Loucy (cell line): ENCODE data around the gene TTYH3.

Experiments used
- H2AFZ ChIP-seq: fragments of 200-600 bp; sonication (generic); 2 replicates; pipeline ENCODE4 v1.6.0; 2016; ENCODE audit warnings: antibody characterized with exemption, mild to moderate bottlenecking, low read length, moderate library complexity
- H3F3A ChIP-seq: fragments of 200-600 bp; 2 replicates; pipeline ENCODE4 v1.6.0; 2016; ENCODE audit warnings: antibody characterized with exemption, low read depth, mild to moderate bottlenecking
- H3K27me3 ChIP-seq: fragments of 200-600 bp; sonication (generic); 2 replicates; pipeline ENCODE4 v1.6.1; 2014; ENCODE audit warnings: low read length, mild to moderate bottlenecking; ENCODE audit not compliant: insufficient read depth, poor library complexity, severe bottlenecking
- H3K36me3 ChIP-seq: fragments of 200-600 bp; sonication (generic); 2 replicates; pipeline ENCODE4 v1.6.1; 2016; ENCODE audit warnings: low read length; ENCODE audit not compliant: insufficient read depth
- H3K4me1 ChIP-seq: fragments of 200-600 bp; sonication (generic); 2 replicates; pipeline ENCODE4 v1.5.1; 2014; ENCODE audit warnings: low read length, mild to moderate bottlenecking; ENCODE audit not compliant: insufficient read depth, poor library complexity, severe bottlenecking
- H3K4me2 ChIP-seq: fragments of 200-600 bp; sonication (generic); 2 replicates; pipeline ENCODE4 v1.6.0; 2014; ENCODE audit warnings: antibody characterized with exemption, low read length, low read depth, mild to moderate bottlenecking; ENCODE audit not compliant: poor library complexity, severe bottlenecking
- H3K4me3 ChIP-seq: fragments of 200-600 bp; sonication (generic); 2 replicates; pipeline ENCODE4 v1.5.1; 2014; ENCODE audit warnings: low read length, mild to moderate bottlenecking, mixed read lengths; ENCODE audit not compliant: poor library complexity, severe bottlenecking
- H3K79me2 ChIP-seq: fragments of 200-600 bp; sonication (generic); 2 replicates; pipeline ENCODE4 v1.6.1; 2014; ENCODE audit warnings: low read length; ENCODE audit not compliant: insufficient read depth
- H3K9ac ChIP-seq: fragments of 200-600 bp; sonication (generic); 2 replicates; pipeline ENCODE4 v1.6.0; 2014; ENCODE audit warnings: mild to moderate bottlenecking, low read depth, low read length, moderate library complexity; ENCODE audit not compliant: poor library complexity, severe bottlenecking
- H3K9me2 ChIP-seq: fragments of 200-600 bp; sonication (generic); replicated peaks from 2 replicates; pipeline ENCODE4 v1.6.1; 2016; ENCODE audit warnings: low read depth, low read length, mixed read lengths
- H3K9me3 ChIP-seq: fragments of 200-600 bp; sonication (generic); 2 replicates; pipeline ENCODE4 v1.6.1; 2014; ENCODE audit warnings: mild to moderate bottlenecking, antibody characterized with exemption, low read length, low read depth; ENCODE audit not compliant: insufficient read depth
- H4K20me1 ChIP-seq: fragments of 200-600 bp; sonication (generic); 2 replicates; pipeline ENCODE4 v1.6.0; 2014; ENCODE audit warnings: antibody characterized with exemption, low read length, mild to moderate bottlenecking; ENCODE audit not compliant: insufficient read depth, poor library complexity, severe bottlenecking
- EZH2phosphoT487 ChIP-seq: fragments of 200-600 bp; IDR thresholded peaks from 2 replicates; pipeline ENCODE4 v1.6.1; 2018; ENCODE audit warnings: antibody characterized with exemption, mild to moderate bottlenecking, moderate library complexity, borderline replicate concordance
- TF ChIP-seq, protein P1 (sequence below): fragments of 200-600 bp; sonication (generic); conservative IDR thresholded peaks from 2 replicates; pipeline ENCODE4 v1.5.1; 2014; ENCODE audit warnings: mild to moderate bottlenecking, antibody characterized with exemption, low read length

TTYH3 gene

DNA sequence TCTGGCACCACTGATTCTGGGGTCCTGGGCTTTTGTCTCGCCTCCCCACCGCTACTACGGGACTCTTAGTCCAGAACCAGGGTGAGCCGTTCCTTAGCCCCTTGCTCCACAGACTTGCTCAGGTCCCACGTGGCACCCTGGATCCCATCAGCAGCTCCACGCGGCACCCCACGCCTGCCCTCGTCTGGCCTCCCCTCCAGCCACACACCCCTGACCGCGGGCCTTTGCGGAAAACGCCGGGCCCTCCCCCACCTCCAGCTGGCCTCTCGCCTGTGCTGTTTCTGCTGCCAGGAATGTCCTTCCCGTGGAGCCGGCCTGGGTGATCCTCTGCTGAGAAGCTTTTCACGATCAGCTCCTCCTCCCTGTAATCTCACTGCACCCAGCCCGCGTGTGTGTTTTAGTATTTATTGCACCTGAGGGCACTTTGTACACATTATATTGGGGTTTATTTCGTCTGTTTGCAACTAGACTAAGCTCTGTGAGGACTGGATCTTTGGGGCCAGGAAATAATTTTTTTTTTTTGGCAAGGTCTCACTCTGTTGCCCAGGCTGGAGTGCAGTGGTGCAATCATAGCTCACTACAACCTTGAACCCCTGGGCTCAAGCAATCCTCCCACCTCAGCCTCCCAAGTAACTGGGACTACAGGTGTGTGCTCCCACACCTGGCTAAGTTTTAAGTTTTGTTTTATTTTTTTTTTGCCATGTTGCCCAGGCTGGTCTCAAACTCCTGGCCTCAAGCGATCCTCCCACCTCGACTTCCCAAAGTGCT, 10.5 kb upstream of the TTYH3 start:
- H3K4me1 ChIP-seq: no peaks in the 10 kb centered on the region
- H2AFZ ChIP-seq: no peak overlapping the region
- no peak overlapping the region for H3K4me2 ChIP-seq

DNA sequence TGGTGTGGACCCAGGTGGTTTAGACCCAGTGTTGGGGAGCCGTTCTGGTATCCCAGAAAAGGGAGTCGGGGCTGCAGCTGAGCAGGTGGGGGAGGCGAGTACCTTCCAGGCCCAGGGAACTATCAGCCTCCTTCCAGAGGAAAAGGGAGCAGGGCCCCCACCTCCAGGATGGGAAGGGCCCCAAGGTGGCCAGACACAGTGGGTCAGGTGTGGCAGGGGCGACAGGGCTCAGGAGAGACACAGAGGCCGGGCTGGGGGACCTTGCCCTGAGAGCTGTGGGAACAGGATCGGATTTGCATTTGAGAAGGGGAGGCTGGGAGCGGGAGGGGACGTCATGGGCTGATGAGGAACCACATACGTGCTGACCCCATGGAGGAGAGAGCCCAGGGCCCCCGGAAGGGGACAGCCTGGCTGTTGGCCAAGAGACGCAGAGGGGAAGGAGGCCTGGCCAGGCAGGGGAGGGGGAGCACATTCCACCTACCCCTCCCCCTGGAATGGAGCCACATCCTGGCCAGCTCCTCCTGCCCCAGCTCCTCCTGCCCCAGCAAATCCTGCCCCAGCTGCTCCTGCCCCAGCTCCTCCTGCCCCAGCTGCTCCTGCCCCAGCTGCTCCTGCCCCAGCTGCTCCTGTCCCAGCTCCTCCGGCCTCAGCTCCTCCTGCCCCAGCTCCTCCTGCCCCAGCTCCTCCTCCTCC, 9.7 kb upstream of the TTYH3 start:
- no peaks in the 10 kb centered on the region for H3K79me2 ChIP-seq
- no peaks in the 10 kb centered on the region for H3K36me3 ChIP-seq
- H3K9ac ChIP-seq: no peak overlapping the region
- H3K9me2 ChIP-seq: no peaks in the 10 kb centered on the region
- no peak for TF ChIP-seq EZH2phosphoT487
- TF ChIP-seq, protein P1, sequence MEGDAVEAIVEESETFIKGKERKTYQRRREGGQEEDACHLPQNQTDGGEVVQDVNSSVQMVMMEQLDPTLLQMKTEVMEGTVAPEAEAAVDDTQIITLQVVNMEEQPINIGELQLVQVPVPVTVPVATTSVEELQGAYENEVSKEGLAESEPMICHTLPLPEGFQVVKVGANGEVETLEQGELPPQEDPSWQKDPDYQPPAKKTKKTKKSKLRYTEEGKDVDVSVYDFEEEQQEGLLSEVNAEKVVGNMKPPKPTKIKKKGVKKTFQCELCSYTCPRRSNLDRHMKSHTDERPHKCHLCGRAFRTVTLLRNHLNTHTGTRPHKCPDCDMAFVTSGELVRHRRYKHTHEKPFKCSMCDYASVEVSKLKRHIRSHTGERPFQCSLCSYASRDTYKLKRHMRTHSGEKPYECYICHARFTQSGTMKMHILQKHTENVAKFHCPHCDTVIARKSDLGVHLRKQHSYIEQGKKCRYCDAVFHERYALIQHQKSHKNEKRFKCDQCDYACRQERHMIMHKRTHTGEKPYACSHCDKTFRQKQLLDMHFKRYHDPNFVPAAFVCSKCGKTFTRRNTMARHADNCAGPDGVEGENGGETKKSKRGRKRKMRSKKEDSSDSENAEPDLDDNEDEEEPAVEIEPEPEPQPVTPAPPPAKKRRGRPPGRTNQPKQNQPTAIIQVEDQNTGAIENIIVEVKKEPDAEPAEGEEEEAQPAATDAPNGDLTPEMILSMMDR: no peak
- H3K27me3 ChIP-seq: no peaks in the 10 kb centered on the region
- no peaks in the 10 kb centered on the region for H3F3A ChIP-seq
- H2AFZ ChIP-seq: no peak overlapping the region
- H3K4me1 ChIP-seq: no peaks in the 10 kb centered on the region
- H4K20me1 ChIP-seq: no peaks in the 10 kb centered on the region
- H3K9me3 ChIP-seq: no peaks in the 10 kb centered on the region
- H3K4me2 ChIP-seq: no peak overlapping the region
- H3K4me3 ChIP-seq: no peak overlapping the region

More for the DNA sequence above, 10.5 kb upstream of the TTYH3 start:
- Histone ChIP-seq H3F3A (no peaks in the 10 kb centered on the region), H3K9me2 (no peaks in the 10 kb centered on the region), H3K9me3 (no peaks in the 10 kb centered on the region), H3K79me2 (no peaks in the 10 kb centered on the region), H3K4me3 (no peak overlapping the region), H4K20me1 (no peaks in the 10 kb centered on the region), H3K27me3 (no peaks in the 10 kb centered on the region), H3K9ac (no peak overlapping the region), H3K36me3 (no peaks in the 10 kb centered on the region)
- TF ChIP-seq EZH2phosphoT487: no peak
- TF ChIP-seq, protein P1: no peak

DNA sequence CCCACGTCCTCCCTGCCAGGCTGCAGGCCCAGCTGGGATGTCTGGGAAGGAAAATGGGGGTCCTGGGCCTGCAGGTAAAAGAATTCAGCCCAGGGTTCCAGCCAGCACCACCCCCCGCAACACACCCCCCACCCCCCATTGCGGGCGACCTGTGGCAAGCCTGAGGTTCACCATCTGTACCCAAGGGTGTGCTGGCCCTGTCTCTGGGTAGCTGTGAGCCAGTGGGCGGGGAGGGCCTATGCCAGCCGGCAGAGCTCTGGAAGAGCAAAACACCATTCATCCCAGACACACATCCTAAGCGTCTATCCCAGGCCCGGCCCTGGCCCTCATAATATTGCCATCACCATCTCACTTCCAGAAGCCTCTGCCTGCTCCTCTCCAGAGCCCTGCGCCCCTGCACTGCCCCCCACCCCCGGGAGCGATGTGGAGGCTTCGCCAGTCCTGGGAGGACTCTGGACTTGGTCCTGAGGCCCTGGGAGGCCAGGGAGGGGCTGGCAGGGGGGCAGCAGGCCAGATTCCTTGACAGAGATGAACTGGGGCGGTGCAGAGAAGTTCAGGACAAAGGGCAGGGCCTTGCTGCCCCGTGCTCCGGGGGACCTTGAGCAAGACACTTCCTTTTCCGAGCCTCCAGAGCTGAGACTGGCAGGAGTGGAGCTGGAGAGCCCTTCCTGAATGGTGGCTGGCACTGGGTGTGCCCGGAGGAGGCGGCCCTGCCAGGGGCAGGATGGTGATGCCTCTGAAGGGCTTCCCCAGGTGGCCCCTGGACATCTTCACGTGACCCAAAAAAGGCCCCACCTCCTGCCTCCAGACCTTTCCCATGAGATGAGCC, 8.7 kb upstream of the TTYH3 start:
- H2AFZ ChIP-seq: no peak overlapping the region
- H3K9me3 ChIP-seq: no peaks in the 10 kb centered on the region
- H3K9me2 ChIP-seq: no peaks in the 10 kb centered on the region
- no peaks in the 10 kb centered on the region for H3K27me3 ChIP-seq
- H3K36me3 ChIP-seq: no peaks in the 10 kb centered on the region
- no peak overlapping the region for H3K9ac ChIP-seq
- H3K4me2 ChIP-seq: no peak overlapping the region
- H4K20me1 ChIP-seq: no peaks in the 10 kb centered on the region
- no peaks in the 10 kb centered on the region for H3F3A ChIP-seq
- H3K4me3 ChIP-seq: no peak overlapping the region
- TF ChIP-seq EZH2phosphoT487: no peak
- TF ChIP-seq, protein P1: no peak
- no peaks in the 10 kb centered on the region for H3K79me2 ChIP-seq
- H3K4me1 ChIP-seq: no peaks in the 10 kb centered on the region
